ENCODE measurements around the gene ZFHX2. TPM values are rescaled to one million over a fixed set of nuclear protein-coding genes. Genes with fewer than 3 reads are reported as not detected.

The ZFHX2 gene
- total and polyA plus RNA-seq, 2 of the 13 experiments (the other 11 are each of a cell fraction or from before 2014, with no cell fraction given), result 0.17 to 0.44 TPM

GRCh38 chr14:23570806-23571483 lies 19.4 kb upstream of the ZFHX2 start:
- FAIRE-seq (no peak), DNase-seq (ENCODE audit: low spot score) (no peak), ATAC-seq (no peak)
- no peak overlapping the region for H3K27ac ChIP-seq (ENCODE audit: extremely low read length, insufficient read depth, low read length)
- H3K9ac ChIP-seq (ENCODE audit: insufficient read depth, low read depth, low read length), result no peak overlapping the region
- H3K36me3 ChIP-seq (replicated peaks in 1 of 2; ENCODE audit: control insufficient read depth in 1 of 2, insufficient read depth in 2 of 2, low read length in 2 of 2), result peaks cover 2 to 5% of the 10 kb centered on the region in 2 experiments; a peak in 4 of 5 replicates
- no peak overlapping the region for H2AFZ ChIP-seq (ENCODE audit: low read length)
- peaks cover 62% of the 10 kb centered on the region for H3K4me1 ChIP-seq (ENCODE audit: insufficient read depth, low read length)
- in situ Hi-C loops (cut with HindIII; ENCODE audit: extremely low pct_ligation_motif_present, low pct_unique_long_range_greater_than_20kb) (no loop called here), intact Hi-C loops (cut with micrococcal nuclease; ENCODE audit: unreplicated experiment) (no loop called here)
- H3K9me3 ChIP-seq (ENCODE audit: low read length), result no peaks in the 10 kb centered on the region
- no peaks in the 10 kb centered on the region for H4K20me1 ChIP-seq (ENCODE audit: insufficient read depth, low read length)
- CTCF ChIA-PET (ENCODE audit: low intra/inter-chr PET ratio, low total read pairs), result no interaction called here
- peaks cover 2 to 8% of the 10 kb centered on the region in 2 experiments; a peak in 2 of 5 replicates for H3K27me3 ChIP-seq (ENCODE audit: control insufficient read depth in 1 of 2, insufficient read depth in 2 of 2, low read length in 2 of 2)
- POLR2A ChIA-PET, result interaction anchor here (1.5 to 6.5 kb wide), 9 partner anchors 10 to 249 kb away, joined by 8 to 113 read pairs (median 10); partner anchors contain the start of genes DHRS2, PABPN1 and THTPA
- peak overlapping the region; percentile 76 for H3K4me2 ChIP-seq (ENCODE audit: low read depth, low read length)
- H3K79me2 ChIP-seq (ENCODE audit: insufficient read depth, low read length), result peaks cover 7% of the 10 kb centered on the region
- 58% methylated on average over 20 of the region's 23 CpGs for WGBS (ENCODE audit: low lambda C conversion rate)
- no TSS peak for BruUV-seq (replicated peaks)
- H3K4me3 ChIP-seq (replicated peaks in 1 of 3; ENCODE audit: insufficient read depth in 1 of 3, low read depth in 2 of 3, low read length in 3 of 3), result peak overlapping the region in 1 of 3 experiments; percentile 51; a peak in 1 of 6 replicates
- TF ChIP-seq, protein P1, sequence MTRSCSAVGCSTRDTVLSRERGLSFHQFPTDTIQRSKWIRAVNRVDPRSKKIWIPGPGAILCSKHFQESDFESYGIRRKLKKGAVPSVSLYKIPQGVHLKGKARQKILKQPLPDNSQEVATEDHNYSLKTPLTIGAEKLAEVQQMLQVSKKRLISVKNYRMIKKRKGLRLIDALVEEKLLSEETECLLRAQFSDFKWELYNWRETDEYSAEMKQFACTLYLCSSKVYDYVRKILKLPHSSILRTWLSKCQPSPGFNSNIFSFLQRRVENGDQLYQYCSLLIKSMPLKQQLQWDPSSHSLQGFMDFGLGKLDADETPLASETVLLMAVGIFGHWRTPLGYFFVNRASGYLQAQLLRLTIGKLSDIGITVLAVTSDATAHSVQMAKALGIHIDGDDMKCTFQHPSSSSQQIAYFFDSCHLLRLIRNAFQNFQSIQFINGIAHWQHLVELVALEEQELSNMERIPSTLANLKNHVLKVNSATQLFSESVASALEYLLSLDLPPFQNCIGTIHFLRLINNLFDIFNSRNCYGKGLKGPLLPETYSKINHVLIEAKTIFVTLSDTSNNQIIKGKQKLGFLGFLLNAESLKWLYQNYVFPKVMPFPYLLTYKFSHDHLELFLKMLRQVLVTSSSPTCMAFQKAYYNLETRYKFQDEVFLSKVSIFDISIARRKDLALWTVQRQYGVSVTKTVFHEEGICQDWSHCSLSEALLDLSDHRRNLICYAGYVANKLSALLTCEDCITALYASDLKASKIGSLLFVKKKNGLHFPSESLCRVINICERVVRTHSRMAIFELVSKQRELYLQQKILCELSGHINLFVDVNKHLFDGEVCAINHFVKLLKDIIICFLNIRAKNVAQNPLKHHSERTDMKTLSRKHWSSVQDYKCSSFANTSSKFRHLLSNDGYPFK (CRISPR knock-in tag; IDR thresholded peaks at IDR 0.05; ENCODE audit: borderline replicate concordance), result peak; percentile 9; the same call in 1 of the 2 replicates
- TF ChIP-seq ZNF572 (CRISPR knock-in tag; IDR thresholded peaks at IDR 0.05), result 0 out of 2 replicates have a peak, but pooled peaks have one; percentile 76
- peak; percentile 11; the same call in 1 of the 2 replicates for TF ChIP-seq PITX1 (CRISPR knock-in tag; IDR thresholded peaks at IDR 0.05)
- peak; percentile 64; the same call in 1 of the 2 replicates for TF ChIP-seq ZNF776 (CRISPR knock-in tag; IDR thresholded peaks at IDR 0.05)
- TF ChIP-seq ZNF883 (CRISPR knock-in tag; IDR thresholded peaks at IDR 0.05; ENCODE audit: not compliant biosample characterization), result peak; percentile 72
- TF ChIP-seq TCF12 (IDR thresholded peaks at IDR 0.05), result no peak
- TF ChIP-seq TCF12 (CRISPR knock-in tag; IDR thresholded peaks at IDR 0.05), result 0 out of 2 replicates have a peak, but pooled peaks have one; percentile 36
- no peak for TF ChIP-seq NFE2 (CRISPR knock-in tag; IDR thresholded peaks at IDR 0.05)
- TF ChIP-seq, protein P2, sequence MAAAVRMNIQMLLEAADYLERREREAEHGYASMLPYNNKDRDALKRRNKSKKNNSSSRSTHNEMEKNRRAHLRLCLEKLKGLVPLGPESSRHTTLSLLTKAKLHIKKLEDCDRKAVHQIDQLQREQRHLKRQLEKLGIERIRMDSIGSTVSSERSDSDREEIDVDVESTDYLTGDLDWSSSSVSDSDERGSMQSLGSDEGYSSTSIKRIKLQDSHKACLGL (CRISPR knock-in tag; IDR thresholded peaks at IDR 0.05), result peak; percentile 48; the same call in 1 of the 2 replicates
- TF ChIP-seq MZF1 (CRISPR knock-in tag; IDR thresholded peaks at IDR 0.05; ENCODE audit: borderline replicate concordance), result 0 out of 2 replicates have a peak, but pooled peaks have one; percentile 69
- peak; percentile 18; the same call in 1 of the 2 replicates for TF ChIP-seq RXRA (CRISPR knock-in tag; IDR thresholded peaks at IDR 0.05)
- TF ChIP-seq, protein P3, sequence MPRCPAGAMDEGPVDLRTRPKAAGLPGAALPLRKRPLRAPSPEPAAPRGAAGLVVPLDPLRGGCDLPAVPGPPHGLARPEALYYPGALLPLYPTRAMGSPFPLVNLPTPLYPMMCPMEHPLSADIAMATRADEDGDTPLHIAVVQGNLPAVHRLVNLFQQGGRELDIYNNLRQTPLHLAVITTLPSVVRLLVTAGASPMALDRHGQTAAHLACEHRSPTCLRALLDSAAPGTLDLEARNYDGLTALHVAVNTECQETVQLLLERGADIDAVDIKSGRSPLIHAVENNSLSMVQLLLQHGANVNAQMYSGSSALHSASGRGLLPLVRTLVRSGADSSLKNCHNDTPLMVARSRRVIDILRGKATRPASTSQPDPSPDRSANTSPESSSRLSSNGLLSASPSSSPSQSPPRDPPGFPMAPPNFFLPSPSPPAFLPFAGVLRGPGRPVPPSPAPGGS (CRISPR knock-in tag; IDR thresholded peaks at IDR 0.05), result 0 out of 2 replicates have a peak, but pooled peaks have one; percentile 2
- TF ChIP-seq NFE2L2 (IDR thresholded peaks at IDR 0.05; ENCODE audit: low read length), result no peak
- TF ChIP-seq ZSCAN31 (CRISPR knock-in tag; IDR thresholded peaks at IDR 0.05; ENCODE audit: low read depth), result 0 out of 2 replicates have a peak, but pooled peaks have one; percentile 2
- 0 out of 2 replicates have a peak, but pooled peaks have one; percentile 24 for TF ChIP-seq ZNF280D (CRISPR knock-in tag; IDR thresholded peaks at IDR 0.05)
- TF ChIP-seq ZNF543 (CRISPR knock-in tag; IDR thresholded peaks at IDR 0.05), result 0 out of 2 replicates have a peak, but pooled peaks have one; percentile 62

Measured in HepG2 (cell line).